ENCODE data around the gene PTPRN2.

Gene PTPRN2

DNA sequence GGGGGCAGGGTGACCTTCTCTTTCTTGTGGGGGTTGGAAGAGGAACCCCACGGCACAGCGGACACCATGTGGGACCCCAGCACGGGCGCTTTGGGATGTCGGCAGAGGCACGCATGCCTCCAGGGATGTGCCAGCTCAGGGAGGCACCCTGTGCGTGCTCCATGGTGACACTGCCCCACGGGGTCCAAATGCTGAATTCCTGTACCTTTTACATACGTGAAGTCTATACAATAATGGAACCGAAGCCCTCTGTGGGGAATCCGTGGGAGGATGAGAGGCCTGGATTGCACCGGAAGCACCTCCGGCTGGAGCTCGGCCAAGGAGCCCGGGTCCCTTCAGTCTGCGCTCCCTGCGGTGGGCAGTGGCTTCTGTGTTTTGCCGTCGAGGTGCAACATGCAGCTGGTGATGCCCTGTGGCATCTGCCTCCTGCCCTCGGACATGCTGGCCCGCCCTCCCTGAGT is 726.6 kb downstream of the PTPRN2 start:
- no peak for DNase-seq (ENCODE audit: extremely low spot score)
- TF ChIP-seq FOXK2 (IDR thresholded peaks at IDR 0.05), result no peak
- no peak for TF ChIP-seq HDGF (IDR thresholded peaks at IDR 0.05; ENCODE audit: borderline replicate concordance)
- no peak for TF ChIP-seq SP1 (IDR thresholded peaks at IDR 0.05)
- no peak for TF ChIP-seq BHLHE40 (IDR thresholded peaks at IDR 0.05; ENCODE audit: borderline replicate concordance)
- ChIA-PET CTCF (no interaction called here), POLR2A (no interaction called here)

DNA sequence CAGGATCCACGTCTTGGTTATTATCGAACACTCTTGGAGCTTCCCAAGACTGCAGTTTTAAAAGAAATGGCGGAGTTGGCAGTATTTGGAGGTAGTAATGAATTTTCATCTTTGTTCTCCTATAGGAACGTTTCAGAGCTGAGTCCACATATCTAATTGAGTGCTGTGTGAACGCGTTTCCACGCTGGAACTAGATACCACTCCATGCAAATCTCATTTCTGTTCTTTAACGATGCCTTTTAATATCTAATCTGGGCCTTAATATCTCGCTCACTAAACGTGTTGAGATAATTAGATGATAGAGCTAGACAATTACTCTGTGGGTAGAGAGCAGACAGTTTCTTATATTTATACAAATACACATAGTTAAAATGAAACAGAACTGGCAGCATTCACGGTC is 727.2 kb downstream of the PTPRN2 start:
- TF ChIP-seq FOXK2 (IDR thresholded peaks at IDR 0.05), result no peak
- TF ChIP-seq, protein P1, sequence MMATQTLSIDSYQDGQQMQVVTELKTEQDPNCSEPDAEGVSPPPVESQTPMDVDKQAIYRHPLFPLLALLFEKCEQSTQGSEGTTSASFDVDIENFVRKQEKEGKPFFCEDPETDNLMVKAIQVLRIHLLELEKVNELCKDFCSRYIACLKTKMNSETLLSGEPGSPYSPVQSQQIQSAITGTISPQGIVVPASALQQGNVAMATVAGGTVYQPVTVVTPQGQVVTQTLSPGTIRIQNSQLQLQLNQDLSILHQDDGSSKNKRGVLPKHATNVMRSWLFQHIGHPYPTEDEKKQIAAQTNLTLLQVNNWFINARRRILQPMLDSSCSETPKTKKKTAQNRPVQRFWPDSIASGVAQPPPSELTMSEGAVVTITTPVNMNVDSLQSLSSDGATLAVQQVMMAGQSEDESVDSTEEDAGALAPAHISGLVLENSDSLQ (IDR thresholded peaks at IDR 0.05), result no peak
- no peak for TF ChIP-seq TARDBP (IDR thresholded peaks at IDR 0.05)
- TF ChIP-seq ZNF384 (IDR thresholded peaks at IDR 0.05), result no peak
- no peak for TF ChIP-seq NFRKB (IDR thresholded peaks at IDR 0.05)
- TF ChIP-seq CTBP1 (IDR thresholded peaks at IDR 0.05; ENCODE audit: borderline replicate concordance), result no peak
- ChIA-PET POLR2A (no interaction called here), CTCF (no interaction called here)
- DNase-seq (ENCODE audit: extremely low spot score), result no peak

GRCh38 chr7:157859915-157860314 is 727.7 kb downstream of the PTPRN2 start:
- ChIA-PET CTCF (no interaction called here), POLR2A (no interaction called here)
- TF ChIP-seq HDGF (IDR thresholded peaks at IDR 0.05; ENCODE audit: borderline replicate concordance) (no peak), ZNF384 (IDR thresholded peaks at IDR 0.05) (no peak), SP1 (IDR thresholded peaks at IDR 0.05) (no peak)
- no peak for DNase-seq (ENCODE audit: extremely low spot score)

DNA sequence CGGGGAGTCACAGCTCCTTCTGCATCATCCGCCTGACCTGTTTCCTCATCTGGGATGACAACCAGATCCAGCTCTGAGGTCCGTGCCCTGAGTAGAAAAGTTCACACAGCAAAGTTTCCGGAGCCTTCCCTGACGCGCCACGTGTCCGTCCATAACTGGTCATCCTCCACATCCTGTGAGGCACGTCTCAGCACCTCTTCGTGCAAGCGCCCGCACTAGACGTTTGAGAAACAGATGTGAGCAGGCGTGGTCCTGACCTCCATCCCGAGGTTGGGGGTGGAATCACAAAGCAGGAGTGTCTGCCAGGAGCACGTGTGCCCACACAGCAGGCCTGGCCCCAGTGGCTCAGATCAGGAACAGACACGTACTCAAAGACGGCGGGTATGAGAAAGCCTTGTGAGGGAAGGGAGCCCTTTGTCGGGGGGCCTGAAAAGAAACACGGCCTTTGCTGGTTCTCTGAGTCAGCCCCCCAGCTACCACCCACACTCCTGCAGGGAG is 730.0 kb downstream of the PTPRN2 start:
- ChIA-PET POLR2A (no interaction called here), CTCF (no interaction called here)
- TF ChIP-seq, protein P1 (IDR thresholded peaks at IDR 0.05), result no peak
- TF ChIP-seq SP1 (IDR thresholded peaks at IDR 0.05), result no peak
- TF ChIP-seq FOXK2 (IDR thresholded peaks at IDR 0.05), result no peak
- no peak for TF ChIP-seq BHLHE40 (IDR thresholded peaks at IDR 0.05; ENCODE audit: borderline replicate concordance)
- TF ChIP-seq ZNF384 (IDR thresholded peaks at IDR 0.05), result no peak
- TF ChIP-seq HDGF (IDR thresholded peaks at IDR 0.05; ENCODE audit: borderline replicate concordance), result no peak
- TF ChIP-seq TARDBP (IDR thresholded peaks at IDR 0.05), result no peak
- TF ChIP-seq FOXM1 (IDR thresholded peaks at IDR 0.05; ENCODE audit: borderline replicate concordance), result no peak
- TF ChIP-seq L3MBTL2 (conservative IDR thresholded peaks at IDR 0.05), result no peak
- TF ChIP-seq ARNT (IDR thresholded peaks at IDR 0.05), result no peak
- TF ChIP-seq FOXA1 (IDR thresholded peaks at IDR 0.05), result no peak
- no peak for DNase-seq (ENCODE audit: extremely low spot score)

- CTCF ChIA-PET, result no interaction called here
- POLR2A ChIA-PET, result no interaction called here
- DNase-seq (ENCODE audit: extremely low spot score), result no peak
- TF ChIP-seq FOXA1 (IDR thresholded peaks at IDR 0.05) (no peak), ELF4 (IDR thresholded peaks at IDR 0.05) (no peak), BHLHE40 (IDR thresholded peaks at IDR 0.05; ENCODE audit: borderline replicate concordance) (no peak), TARDBP (IDR thresholded peaks at IDR 0.05) (no peak), SUZ12 (IDR thresholded peaks at IDR 0.05) (no peak)
These were observed 730.6 kb downstream of the PTPRN2 start for GRCh38 chr7:157856873-157857577.

- ChIA-PET CTCF (no interaction called here), POLR2A (no interaction called here)
- TF ChIP-seq FOXK2 (IDR thresholded peaks at IDR 0.05) (no peak), SUZ12 (IDR thresholded peaks at IDR 0.05) (no peak), HDGF (IDR thresholded peaks at IDR 0.05; ENCODE audit: borderline replicate concordance) (no peak), CTBP1 (IDR thresholded peaks at IDR 0.05; ENCODE audit: borderline replicate concordance) (no peak), ELF4 (IDR thresholded peaks at IDR 0.05) (no peak)
- DNase-seq (ENCODE audit: extremely low spot score), result no peak
These were observed 732.0 kb downstream of the PTPRN2 start for GRCh38 chr7:157855452-157856213.

DNA sequence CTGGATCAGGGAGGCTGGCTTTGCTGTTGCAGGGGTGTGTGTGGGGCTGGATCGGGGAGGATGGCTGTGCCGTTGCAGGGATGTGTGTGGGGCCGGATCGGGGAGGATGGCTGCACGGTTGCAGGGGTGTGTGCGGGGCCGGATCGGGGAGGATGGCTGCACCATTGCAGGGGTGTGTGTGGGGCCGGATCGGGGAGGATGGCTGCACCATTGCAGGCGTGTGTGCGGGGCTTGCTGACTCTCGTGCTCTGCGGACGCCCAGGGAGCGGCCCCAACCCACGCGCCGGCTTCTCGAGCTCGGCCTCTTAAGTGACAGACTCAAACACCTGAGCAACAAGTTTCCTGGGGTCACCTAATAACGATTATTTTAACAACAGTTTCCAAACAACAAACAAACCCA is 732.6 kb downstream of the PTPRN2 start:
- TF ChIP-seq TARDBP (IDR thresholded peaks at IDR 0.05) (no peak), L3MBTL2 (conservative IDR thresholded peaks at IDR 0.05) (no peak), LEF1 (IDR thresholded peaks at IDR 0.05; ENCODE audit: borderline replicate concordance) (no peak), ZNF384 (IDR thresholded peaks at IDR 0.05) (no peak), NFRKB (IDR thresholded peaks at IDR 0.05) (no peak), FOXM1 (IDR thresholded peaks at IDR 0.05; ENCODE audit: borderline replicate concordance) (no peak)
- CTCF ChIA-PET, result no interaction called here
- DNase-seq (ENCODE audit: extremely low spot score), result no peak
- POLR2A ChIA-PET, result no interaction called here
